Fibroblast of mammary gland (primary cell): ENCODE measurements around the gene AGO4.

Source experiments
- DNase-seq: peaks from one replicate; pipeline ENCODE4 v3.0.0-alpha.2; 2010; ENCODE audit warnings: low read depth
- H3K4me3 ChIP-seq: 2 replicates; pipeline ENCODE4 v1.5.1; 2011; ENCODE audit warnings: low read depth, mild to moderate bottlenecking, low read length, moderate library complexity; ENCODE audit not compliant: control insufficient read depth
- CTCF ChIP-seq: conservative IDR thresholded peaks from 2 replicates; pipeline ENCODE4 v1.5.1; 2011; ENCODE audit warnings: low read depth, low read length, inconsistent platforms; ENCODE audit not compliant: control insufficient read depth, insufficient read depth

AGO4 gene

GRCh38 chr1:35894656-35895055 lies 86.8 kb downstream of the AGO4 start:
- DNase-seq: no peak
- no peak for TF ChIP-seq CTCF
- no peak overlapping the region for H3K4me3 ChIP-seq

- H3K4me3 ChIP-seq: no peak overlapping the region
- TF ChIP-seq CTCF: no peak
- no peak for DNase-seq
Measured at GRCh38 chr1:35899941-35900340, 92.1 kb downstream of the AGO4 start.

GRCh38 chr1:35901235-35901634 lies 93.4 kb downstream of the AGO4 start:
- H3K4me3 ChIP-seq: no peak overlapping the region

GRCh38 chr1:35902671-35903070 lies 94.9 kb downstream of the AGO4 start:
- no peak overlapping the region for H3K4me3 ChIP-seq
- no peak for DNase-seq
- TF ChIP-seq CTCF: no peak

More at GRCh38 chr1:35901235-35901634, 93.4 kb downstream of the AGO4 start:
- TF ChIP-seq CTCF: no peak
- no peak for DNase-seq
